Measurements from ENCODE around the gene SVOP. TPM values are rescaled to one million over a fixed set of nuclear protein-coding genes. Genes with fewer than 3 reads are reported as not detected.

The SVOP gene
- polyA plus RNA-seq, 3 donors = not detected

DNA sequence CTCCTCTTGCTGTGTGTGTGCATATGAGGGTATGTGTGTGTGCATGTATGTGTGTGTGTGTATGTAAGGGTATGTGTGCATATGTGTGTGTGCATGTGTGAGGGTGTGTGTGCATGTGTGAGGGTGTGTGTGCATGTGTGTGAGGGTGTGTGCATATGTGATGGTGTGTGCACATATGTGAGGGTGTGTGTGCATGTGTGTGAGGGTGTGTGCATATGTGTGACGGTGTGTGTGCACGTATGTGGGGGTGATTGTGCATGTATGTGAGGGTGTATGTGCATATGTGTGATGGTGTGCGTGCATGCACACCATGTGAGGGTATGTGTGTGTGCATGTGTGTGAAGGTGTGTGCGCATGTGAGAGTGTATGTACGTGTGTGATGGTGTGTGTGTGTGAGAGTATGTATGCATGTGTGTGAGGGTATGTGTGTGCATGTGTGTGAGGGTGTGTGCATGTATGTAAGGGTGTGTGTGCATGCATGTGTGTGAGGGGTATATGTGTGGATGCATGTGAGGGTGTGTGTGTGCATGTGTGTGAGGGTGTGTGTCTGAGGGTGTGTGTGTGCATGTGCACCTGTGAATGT lies 125.6 kb downstream of the SVOP start:
- intact Hi-C loops (cut with micrococcal nuclease) = no loop called here
- TF ChIP-seq, protein P1, sequence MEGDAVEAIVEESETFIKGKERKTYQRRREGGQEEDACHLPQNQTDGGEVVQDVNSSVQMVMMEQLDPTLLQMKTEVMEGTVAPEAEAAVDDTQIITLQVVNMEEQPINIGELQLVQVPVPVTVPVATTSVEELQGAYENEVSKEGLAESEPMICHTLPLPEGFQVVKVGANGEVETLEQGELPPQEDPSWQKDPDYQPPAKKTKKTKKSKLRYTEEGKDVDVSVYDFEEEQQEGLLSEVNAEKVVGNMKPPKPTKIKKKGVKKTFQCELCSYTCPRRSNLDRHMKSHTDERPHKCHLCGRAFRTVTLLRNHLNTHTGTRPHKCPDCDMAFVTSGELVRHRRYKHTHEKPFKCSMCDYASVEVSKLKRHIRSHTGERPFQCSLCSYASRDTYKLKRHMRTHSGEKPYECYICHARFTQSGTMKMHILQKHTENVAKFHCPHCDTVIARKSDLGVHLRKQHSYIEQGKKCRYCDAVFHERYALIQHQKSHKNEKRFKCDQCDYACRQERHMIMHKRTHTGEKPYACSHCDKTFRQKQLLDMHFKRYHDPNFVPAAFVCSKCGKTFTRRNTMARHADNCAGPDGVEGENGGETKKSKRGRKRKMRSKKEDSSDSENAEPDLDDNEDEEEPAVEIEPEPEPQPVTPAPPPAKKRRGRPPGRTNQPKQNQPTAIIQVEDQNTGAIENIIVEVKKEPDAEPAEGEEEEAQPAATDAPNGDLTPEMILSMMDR (IDR thresholded peaks at IDR 0.05) = no peak
- H3K4me2 ChIP-seq (replicated peaks; ENCODE audit: extremely low read depth, low read length, poor library complexity, severe bottlenecking) = no peak overlapping the region
- H3K27ac Mint-ChIP-seq = peak overlapping the region in 1 of 7 donors; percentile 9
- H3K4me3 ChIP-seq (replicated peaks in 1 of 3; ENCODE audit: low read depth in 2 of 3, low read length in 3 of 3) = no peak overlapping the region
- H3K9me3 ChIP-seq (replicated peaks in 1 of 2; ENCODE audit: control insufficient read depth in 1 of 2, insufficient read depth in 1 of 2, low read length in 2 of 2) = peaks cover 0 to under 1% of the 10 kb centered on the region in 2 donors
- no peaks in the 10 kb centered on the region for H3K79me2 ChIP-seq (ENCODE audit: insufficient read depth, low read length)
- H2AFZ ChIP-seq (ENCODE audit: insufficient read depth, low read depth, low read length, poor library complexity, severe bottlenecking) = no peak overlapping the region
- H3K4me3 Mint-ChIP-seq = no peak overlapping the region
- no peaks in the 10 kb centered on the region for H4K20me1 ChIP-seq (ENCODE audit: insufficient read depth, low read length)
- no peak for DNase-seq
- no peaks in the 10 kb centered on the region for H3K36me3 ChIP-seq (replicated peaks in 1 of 2; ENCODE audit: control insufficient read depth in 1 of 2, insufficient read depth in 2 of 2, low read length in 2 of 2)
- peaks cover 5 to 11% of the 10 kb centered on the region in 2 donors for H3K4me1 ChIP-seq (ENCODE audit: control insufficient read depth in 1 of 2, insufficient read depth in 2 of 2, low read length in 2 of 2)
- H3K4me1 Mint-ChIP-seq = peaks cover 10% of the 10 kb centered on the region
- no peaks in the 10 kb centered on the region for H3K36me3 Mint-ChIP-seq
- H3K27me3 Mint-ChIP-seq (ENCODE audit: low read depth in 3 of 3) = peaks cover 4 to 8% (median 7%) of the 10 kb centered on the region in 3 donors
- WGBS (ENCODE audit: insufficient coverage) = 87% methylated on average over 5 of the region's 5 CpGs
- H3K9me3 Mint-ChIP-seq = peaks cover 0 to 9% (median 2%) of the 10 kb centered on the region in 7 donors
- no peak overlapping the region for H3K27ac ChIP-seq (ENCODE audit: low read depth in 1 of 2, low read length in 2 of 2)
- H3K27me3 ChIP-seq (ENCODE audit: control insufficient read depth in 2 of 2, insufficient read depth in 2 of 2, low read length in 2 of 2) = peaks cover 0 to 4% of the 10 kb centered on the region in 2 donors
- H3K9ac ChIP-seq (ENCODE audit: insufficient read depth, low read length, poor library complexity, severe bottlenecking) = no peak overlapping the region

DNA sequence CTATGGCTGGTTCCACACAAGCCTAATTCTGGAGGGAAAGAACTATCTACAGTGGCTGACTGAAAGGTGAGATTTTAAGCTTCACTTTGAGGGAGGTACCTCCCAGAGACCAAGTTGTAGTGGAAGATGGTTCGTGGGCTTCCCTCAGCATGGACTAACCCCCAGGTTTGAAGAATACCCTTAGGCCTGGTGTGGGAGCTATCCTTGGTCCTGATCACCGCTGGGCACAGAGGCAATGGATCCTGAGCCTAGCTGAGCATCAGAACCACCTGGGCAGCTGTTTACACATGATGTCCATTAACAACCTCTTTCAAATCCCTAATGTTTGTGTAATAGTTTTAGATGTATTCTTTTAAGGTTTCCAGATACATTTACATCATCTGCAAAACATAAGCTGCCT lies 130.7 kb downstream of the SVOP start:
- no peak overlapping the region for H3K27ac Mint-ChIP-seq
- Histone ChIP-seq H3K27ac (ENCODE audit: low read depth in 1 of 2, low read length in 2 of 2) (no peak overlapping the region), H3K79me2 (ENCODE audit: insufficient read depth, low read length) (no peaks in the 10 kb centered on the region), H3K4me2 (replicated peaks; ENCODE audit: extremely low read depth, low read length, poor library complexity, severe bottlenecking) (no peak overlapping the region), H3K4me3 (replicated peaks in 1 of 3; ENCODE audit: low read depth in 2 of 3, low read length in 3 of 3) (no peak overlapping the region), H4K20me1 (ENCODE audit: insufficient read depth, low read length) (no peaks in the 10 kb centered on the region), H3K9me3 (replicated peaks in 1 of 2; ENCODE audit: control insufficient read depth in 1 of 2, insufficient read depth in 1 of 2, low read length in 2 of 2) (peaks cover 0 to 3% of the 10 kb centered on the region in 2 donors), H2AFZ (ENCODE audit: insufficient read depth, low read depth, low read length, poor library complexity, severe bottlenecking) (no peak overlapping the region), H3K27me3 (ENCODE audit: control insufficient read depth in 2 of 2, insufficient read depth in 2 of 2, low read length in 2 of 2) (no peaks in the 10 kb centered on the region), H3K9ac (ENCODE audit: insufficient read depth, low read length, poor library complexity, severe bottlenecking) (no peak overlapping the region), H3K4me1 (ENCODE audit: control insufficient read depth in 1 of 2, insufficient read depth in 2 of 2, low read length in 2 of 2) (peaks cover 5 to 11% of the 10 kb centered on the region in 2 donors), H3K36me3 (replicated peaks in 1 of 2; ENCODE audit: control insufficient read depth in 1 of 2, insufficient read depth in 2 of 2, low read length in 2 of 2) (no peaks in the 10 kb centered on the region)
- TF ChIP-seq, protein P1 (IDR thresholded peaks at IDR 0.05) = no peak
- H3K36me3 Mint-ChIP-seq = no peaks in the 10 kb centered on the region
- DNase-seq = no peak
- WGBS (ENCODE audit: insufficient coverage) = 89% methylated on average over 1 of the region's 2 CpGs
- peaks cover 10% of the 10 kb centered on the region for H3K4me1 Mint-ChIP-seq
- peaks cover 2 to 8% (median 3%) of the 10 kb centered on the region in 3 donors for H3K27me3 Mint-ChIP-seq (ENCODE audit: low read depth in 3 of 3)
- peaks cover 0 to 8% (median 5%) of the 10 kb centered on the region in 7 donors for H3K9me3 Mint-ChIP-seq
- intact Hi-C loops (cut with micrococcal nuclease) = no loop called here
- H3K4me3 Mint-ChIP-seq = peak overlapping the region in 1 of 2 donors; percentile 31

Measured in CD14-positive monocyte (primary cell).